Measurements from ENCODE around the gene ESYT2.

Gene ESYT2

DNA sequence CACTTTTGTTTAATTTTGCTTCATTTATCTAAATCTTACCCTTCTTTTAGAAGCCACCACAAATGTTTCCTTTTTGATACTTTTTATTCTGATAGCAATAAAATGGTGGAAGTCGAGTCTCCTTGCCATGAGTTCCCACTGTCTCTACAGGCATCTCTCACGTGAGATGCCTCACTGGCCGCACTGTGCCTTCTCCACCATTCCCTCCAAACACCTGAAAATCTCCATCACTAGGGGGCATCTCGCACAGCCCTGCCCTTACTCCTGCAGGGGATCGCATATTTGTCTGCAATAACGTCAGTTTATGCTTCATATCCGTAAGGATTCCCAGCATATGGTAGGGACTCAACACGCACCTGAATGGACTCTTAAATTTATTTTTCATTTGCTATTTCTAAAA is 68.4 kb downstream of the ESYT2 start:
- TF ChIP-seq GATA3 (IDR thresholded peaks at IDR 0.05; ENCODE audit: low read depth, low read length), result no peak
- TF ChIP-seq GATA2 (IDR thresholded peaks at IDR 0.05; ENCODE audit: low read depth, low read length), result no peak

DNA sequence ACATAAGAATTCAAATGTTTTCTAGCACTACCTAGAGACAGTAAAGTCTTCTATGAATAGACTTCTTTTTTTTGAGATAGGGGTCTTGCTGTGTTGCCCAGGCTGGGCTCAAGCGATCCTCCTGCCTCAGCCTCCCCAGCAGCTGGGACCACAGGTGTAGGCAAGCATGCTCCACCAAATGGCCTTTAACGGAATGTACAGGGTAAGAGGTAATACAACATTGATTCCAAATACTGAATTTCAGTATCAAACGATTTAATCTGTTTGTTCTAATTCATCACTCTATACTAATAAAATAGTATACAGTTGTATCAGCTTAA is 68.9 kb downstream of the ESYT2 start:
- TF ChIP-seq GATA2 (IDR thresholded peaks at IDR 0.05; ENCODE audit: low read depth, low read length) (no peak), GATA3 (IDR thresholded peaks at IDR 0.05; ENCODE audit: low read depth, low read length) (no peak)

DNA sequence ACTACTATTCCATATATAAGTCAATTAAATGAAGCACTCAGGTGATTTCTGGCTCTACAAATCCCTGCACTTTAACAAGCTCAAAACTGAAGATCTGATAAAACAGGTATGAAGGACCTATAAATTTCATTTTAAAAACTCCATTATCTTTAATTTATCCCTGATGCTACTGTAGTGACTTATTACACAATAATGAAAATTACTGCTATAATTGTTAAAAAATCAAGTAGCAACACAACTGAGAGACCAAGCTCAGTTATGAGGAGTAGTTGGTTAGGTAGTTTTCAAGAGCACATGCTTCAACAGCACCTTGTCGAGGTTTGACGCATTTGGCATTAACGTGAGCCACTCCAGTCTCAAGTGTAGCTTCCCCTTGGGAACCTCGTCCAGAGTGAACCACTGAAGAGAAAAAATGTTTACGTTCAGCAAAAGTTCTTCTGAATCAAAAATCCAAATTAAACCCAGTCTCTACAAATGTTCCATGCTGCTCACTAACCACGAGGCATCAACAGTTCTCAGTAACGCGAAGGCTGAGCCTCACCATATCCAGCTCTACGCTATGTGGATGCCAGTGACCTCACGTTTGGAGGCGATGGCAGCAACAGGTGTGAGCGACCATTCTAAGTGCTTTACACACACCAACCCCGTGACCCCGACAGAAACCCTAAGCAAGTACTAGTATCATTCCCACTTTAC is 69.4 kb downstream of the ESYT2 start:
- TF ChIP-seq GATA3 (IDR thresholded peaks at IDR 0.05; ENCODE audit: low read depth, low read length), result no peak
- no peak for TF ChIP-seq GATA2 (IDR thresholded peaks at IDR 0.05; ENCODE audit: low read depth, low read length)

DNA sequence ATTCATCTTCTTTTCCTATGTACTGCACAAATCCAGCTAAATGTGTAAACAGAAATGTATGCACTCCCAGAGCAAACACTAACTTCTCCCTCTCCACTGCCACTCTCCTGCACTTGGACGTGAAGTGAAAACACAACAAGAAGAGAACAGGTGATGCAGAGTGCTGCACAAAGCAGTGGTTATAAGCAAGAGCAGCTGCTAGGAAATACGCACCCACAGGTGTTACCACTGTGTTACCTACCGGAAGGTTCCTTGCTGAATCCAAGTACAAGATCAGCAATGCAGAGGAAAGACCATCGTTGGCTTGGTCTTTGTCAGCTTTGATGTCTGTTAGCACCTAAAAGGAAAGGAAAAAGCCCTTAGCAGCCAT is 70.1 kb downstream of the ESYT2 start:
- TF ChIP-seq GATA3 (IDR thresholded peaks at IDR 0.05; ENCODE audit: low read depth, low read length) (no peak), GATA2 (IDR thresholded peaks at IDR 0.05; ENCODE audit: low read depth, low read length) (no peak)

DNA sequence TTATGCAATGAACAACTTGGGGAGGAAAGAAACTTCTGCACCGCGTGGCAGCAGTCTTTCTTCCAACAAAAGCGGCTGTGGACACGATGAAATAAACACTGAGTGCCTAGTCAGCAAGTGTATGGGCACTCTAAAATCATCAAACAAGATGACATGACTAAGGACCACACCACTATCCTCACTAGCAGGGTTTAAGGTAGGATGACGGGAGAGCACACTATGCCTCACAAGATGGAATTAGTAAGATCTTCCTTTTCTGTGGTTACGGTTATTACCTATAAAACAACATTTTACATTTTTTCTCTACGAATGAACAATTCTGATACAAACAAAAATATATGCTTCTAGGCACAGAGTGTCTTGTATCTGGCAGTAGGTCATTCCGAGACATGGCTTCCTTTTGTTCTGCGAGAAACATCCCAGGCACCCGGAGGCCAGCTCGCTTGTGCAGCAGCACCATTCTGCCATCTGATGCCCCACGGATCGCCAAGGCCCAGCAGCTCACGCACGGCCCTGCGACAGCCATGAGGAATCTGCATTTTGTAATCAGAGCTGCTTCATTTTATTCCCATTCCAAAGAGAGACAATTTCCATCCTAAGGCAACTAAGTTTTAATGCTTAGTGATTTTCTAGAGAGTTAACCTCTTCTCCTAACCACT is 70.6 kb downstream of the ESYT2 start:
- TF ChIP-seq GATA2 (IDR thresholded peaks at IDR 0.05; ENCODE audit: low read depth, low read length) (no peak), GATA3 (IDR thresholded peaks at IDR 0.05; ENCODE audit: low read depth, low read length) (no peak)

DNA sequence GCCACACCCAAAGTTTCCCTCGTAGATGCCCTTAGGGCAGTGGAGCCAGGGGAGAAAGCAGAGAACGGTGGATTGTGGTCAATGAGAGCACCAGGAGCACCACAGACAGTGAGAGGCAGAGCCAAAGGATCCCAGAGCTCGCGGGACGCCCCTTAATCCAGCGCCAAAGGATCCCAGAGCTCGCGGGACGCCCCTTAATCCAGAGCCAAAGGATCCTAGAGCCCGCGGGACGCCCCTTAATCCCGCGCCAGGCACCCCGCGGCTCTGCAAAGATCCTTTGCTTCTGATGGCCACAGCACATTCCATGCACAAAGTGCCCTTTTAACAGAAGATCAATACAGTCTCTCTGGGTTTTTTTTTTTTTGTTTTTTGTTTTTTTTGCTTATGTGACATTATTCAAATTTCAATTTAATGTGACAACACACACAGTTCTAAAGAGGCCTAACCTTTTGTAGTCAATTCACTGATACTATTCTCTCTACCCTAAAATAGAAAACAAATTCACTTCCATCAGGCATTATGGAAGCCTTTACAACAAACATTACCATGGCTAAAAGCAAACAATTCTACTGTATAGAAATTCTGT is 71.8 kb downstream of the ESYT2 start:
- TF ChIP-seq GATA3 (IDR thresholded peaks at IDR 0.05; ENCODE audit: low read depth, low read length) (no peak), GATA2 (IDR thresholded peaks at IDR 0.05; ENCODE audit: low read depth, low read length) (no peak)

DNA sequence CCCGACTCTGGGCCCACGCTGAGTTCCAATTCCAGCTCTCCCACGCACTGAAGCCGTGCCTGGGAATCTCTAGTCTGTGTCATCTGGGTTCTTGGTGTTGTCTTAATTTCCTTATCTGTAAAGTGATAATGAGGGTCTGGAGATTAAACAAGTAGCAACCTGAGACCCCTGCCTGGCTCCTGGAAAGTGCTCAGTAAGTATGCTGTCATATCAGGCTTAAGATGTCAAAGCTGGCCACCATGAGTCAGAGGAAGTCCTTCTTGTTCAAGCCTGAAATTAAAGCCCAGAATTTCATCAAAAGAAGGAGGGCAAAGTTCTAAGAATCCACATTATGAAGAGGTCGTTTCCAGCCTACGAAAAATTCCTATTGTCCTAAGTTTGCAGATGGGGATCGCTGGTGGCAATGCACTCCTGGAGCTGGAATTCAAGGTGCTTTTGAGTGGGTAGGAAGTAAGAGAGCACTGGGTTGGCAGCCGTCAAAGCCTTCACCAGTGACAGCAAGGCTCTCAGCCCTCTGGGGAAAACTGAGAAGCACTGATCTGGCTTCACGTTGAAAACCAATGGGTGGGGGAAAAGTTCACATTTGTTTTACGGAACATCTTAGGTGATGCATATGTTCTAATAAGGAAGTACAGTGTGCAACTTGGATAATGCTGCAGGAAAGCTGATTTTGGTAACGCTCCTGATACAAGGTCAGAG is 74.4 kb downstream of the ESYT2 start:
- TF ChIP-seq GATA3 (IDR thresholded peaks at IDR 0.05; ENCODE audit: low read depth, low read length) (no peak), GATA2 (IDR thresholded peaks at IDR 0.05; ENCODE audit: low read depth, low read length) (no peak)

DNA sequence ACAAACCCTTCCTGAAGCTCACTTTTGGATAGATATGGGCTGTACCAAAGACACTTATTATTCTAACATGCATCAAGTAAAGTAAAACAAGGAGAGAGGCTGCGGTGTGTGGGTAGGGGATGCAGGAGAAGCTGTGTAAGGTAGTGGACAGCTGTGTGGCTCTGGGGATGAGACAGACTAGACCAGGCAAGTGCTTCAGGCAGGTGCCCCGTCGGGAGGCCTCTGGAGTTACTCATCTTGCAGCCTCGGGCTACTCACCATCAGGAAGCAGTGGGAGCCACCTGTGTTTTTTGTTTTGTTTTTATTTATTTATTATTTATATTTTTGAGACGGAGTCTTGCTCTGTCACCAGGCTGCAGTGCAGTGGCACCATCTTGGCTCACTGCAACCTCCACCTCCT is 75.4 kb downstream of the ESYT2 start:
- TF ChIP-seq GATA2 (IDR thresholded peaks at IDR 0.05; ENCODE audit: low read depth, low read length) (no peak), GATA3 (IDR thresholded peaks at IDR 0.05; ENCODE audit: low read depth, low read length) (no peak)

DNA sequence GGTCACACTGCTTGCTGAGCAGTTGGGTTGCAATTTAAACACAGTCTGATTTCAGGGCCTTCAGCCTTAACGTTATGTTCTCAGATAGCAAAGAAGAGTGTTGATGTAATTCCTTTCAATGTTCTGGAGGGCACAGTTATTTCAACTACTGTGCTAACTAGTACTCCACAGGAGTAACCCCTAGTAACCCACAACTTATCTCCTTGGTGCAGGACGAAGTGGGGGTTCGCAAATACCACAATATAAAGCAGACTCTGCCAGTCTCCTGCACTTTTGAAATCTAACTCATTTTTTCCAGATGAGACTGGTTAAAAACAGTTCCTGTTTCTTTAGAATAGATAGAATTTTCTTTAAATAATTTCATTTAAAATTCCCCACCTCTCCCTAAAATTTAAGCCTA is 77.6 kb downstream of the ESYT2 start:
- TF ChIP-seq GATA2 (IDR thresholded peaks at IDR 0.05; ENCODE audit: low read depth, low read length) (no peak), GATA3 (IDR thresholded peaks at IDR 0.05; ENCODE audit: low read depth, low read length) (no peak)

DNA sequence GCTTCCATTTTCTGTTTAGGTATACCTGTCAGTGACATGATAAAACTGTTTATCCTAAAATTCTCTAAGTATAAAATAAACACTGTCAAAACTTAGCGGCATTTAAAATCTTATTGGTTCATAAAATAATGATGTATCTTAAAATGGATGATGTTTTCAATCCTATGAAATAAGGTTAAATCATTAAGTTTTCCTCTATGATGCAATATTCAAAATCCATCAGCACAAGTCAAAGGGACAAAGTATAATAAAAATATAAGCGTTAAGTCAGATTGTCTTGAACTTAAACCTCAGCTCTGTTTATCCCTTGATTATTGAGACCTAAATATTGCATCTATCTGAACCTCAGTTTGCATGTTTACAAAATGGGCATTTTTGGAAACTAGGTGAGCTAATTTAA is 78.1 kb downstream of the ESYT2 start:
- TF ChIP-seq GATA3 (IDR thresholded peaks at IDR 0.05; ENCODE audit: low read depth, low read length) (no peak), GATA2 (IDR thresholded peaks at IDR 0.05; ENCODE audit: low read depth, low read length) (no peak)

DNA sequence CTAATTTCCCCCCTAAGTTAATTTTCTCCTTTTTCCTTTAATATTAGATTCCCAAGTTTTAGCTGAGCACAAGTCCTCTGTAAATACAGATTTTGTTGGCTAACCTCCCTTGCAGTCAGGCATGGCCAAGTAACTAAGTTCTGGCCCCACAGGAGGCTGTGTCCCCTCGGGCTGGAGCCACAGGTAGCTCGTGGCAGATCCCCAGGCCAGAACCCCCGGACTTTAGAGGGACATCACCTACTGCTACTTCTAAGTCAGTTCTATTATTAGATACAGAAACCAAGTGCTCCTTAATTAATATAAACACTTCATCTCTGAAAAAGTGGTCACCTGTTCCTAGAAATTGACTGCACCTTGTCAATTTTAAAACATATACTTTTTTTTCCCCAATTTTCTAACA is 78.6 kb downstream of the ESYT2 start:
- TF ChIP-seq GATA3 (IDR thresholded peaks at IDR 0.05; ENCODE audit: low read depth, low read length) (no peak), GATA2 (IDR thresholded peaks at IDR 0.05; ENCODE audit: low read depth, low read length) (no peak)

DNA sequence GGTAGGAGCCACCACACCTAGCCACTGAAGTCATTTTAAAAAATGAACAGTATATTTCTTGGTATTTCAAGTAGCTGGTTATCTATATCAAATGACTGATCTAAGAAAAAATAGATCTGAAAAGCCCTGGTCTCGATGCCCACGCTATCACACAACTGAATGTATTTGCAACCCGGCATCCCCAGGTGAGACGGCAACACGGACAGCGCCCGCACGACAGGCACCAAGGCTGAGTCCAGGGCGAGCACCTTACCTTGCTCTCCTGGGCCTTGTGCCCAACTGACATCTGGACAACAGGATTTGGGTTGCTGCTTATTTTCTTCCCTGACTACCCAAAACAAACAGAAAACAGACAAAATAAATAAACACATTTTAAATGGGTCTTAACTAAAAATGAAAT is 79.9 kb downstream of the ESYT2 start:
- TF ChIP-seq GATA2 (IDR thresholded peaks at IDR 0.05; ENCODE audit: low read depth, low read length), result no peak
- TF ChIP-seq GATA3 (IDR thresholded peaks at IDR 0.05; ENCODE audit: low read depth, low read length), result no peak

DNA sequence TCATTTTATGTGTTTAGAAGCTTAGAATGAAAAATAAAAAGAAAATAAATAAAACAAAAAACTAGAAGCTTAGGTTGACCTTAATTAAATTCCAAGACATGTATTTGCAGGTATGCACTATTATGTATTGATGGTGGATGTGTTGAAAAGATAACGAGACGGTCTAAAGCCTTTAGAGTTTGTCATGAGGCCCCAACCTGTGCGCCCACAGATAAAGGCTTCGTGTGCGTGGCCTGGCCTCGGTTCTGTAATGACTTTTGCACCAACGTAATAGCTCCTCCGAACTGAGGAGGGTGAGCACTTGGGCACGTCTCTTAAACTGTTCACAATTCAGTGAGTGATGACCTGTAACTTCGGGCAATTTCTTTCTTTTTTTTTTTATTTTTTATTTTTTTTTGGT is 81.0 kb downstream of the ESYT2 start:
- no peak for TF ChIP-seq GATA3 (IDR thresholded peaks at IDR 0.05; ENCODE audit: low read depth, low read length)
- TF ChIP-seq GATA2 (IDR thresholded peaks at IDR 0.05; ENCODE audit: low read depth, low read length), result no peak

DNA sequence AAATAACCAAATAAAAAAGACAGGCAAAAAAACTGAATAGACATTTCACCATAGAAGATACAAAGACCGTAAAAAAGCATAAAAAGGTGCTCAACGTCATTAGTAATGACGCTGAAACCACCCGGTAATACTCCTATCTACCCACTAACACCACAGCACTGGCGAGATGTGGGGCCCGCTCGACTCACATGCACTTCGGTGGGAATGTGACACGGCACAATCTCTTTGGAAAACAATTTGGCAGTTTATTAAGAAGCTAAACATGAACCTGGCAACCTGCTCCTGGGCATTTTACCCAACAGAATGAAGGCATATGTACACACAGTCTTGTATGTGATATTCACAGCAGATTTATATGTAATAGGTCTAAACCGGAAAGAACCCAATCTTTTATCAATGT is 81.9 kb downstream of the ESYT2 start:
- TF ChIP-seq GATA2 (IDR thresholded peaks at IDR 0.05; ENCODE audit: low read depth, low read length), result no peak
- no peak for TF ChIP-seq GATA3 (IDR thresholded peaks at IDR 0.05; ENCODE audit: low read depth, low read length)

DNA sequence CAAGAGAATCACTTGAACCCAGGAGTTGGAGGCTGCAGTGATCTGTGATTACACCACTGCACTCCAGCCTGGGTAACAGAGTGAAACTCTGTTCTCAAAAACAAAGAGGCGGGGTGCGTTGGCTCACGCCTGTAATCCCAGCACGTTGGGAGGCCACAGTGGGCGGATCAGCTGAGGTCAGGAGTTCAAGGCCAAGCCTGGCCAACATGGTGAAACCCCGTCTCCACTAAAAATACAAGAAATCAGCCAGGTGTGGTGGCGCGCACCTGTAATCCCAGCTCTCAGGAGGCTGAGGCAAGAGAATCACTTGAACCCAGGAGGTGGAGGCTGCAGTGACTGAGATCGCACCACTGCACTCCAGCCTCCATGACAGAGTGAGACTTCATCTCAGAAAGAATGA is 82.4 kb downstream of the ESYT2 start:
- TF ChIP-seq GATA2 (IDR thresholded peaks at IDR 0.05; ENCODE audit: low read depth, low read length) (no peak), GATA3 (IDR thresholded peaks at IDR 0.05; ENCODE audit: low read depth, low read length) (no peak)

All from SH-SY5Y (cell line).